ENCODE data around the gene KRTAP10-2. TPM values are rescaled to one million over a fixed set of nuclear protein-coding genes. Genes with fewer than 3 reads are reported as not detected.

The KRTAP10-2 gene
- polyA plus RNA-seq, 1 donor (not counting 4 experiments of a cell fraction or from before 2014, with no cell fraction given): not detected

DNA sequence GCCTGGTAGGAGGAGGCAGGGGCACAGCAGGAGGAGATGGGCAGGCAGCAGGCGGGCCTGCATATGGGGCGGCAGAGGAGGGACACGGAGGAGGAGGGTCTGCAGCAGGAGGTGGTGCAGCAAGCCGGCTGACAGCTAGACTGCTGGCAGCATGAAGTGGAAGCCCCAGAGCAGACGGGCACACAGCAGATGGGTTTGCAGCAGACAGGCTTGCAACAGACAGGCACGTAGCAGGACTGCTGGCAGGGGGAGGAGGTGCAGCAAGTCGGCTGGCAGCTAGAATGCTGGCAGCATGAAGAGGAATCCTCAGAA is 28.5 kb upstream of the KRTAP10-2 start:
- H3K9me3 ChIP-seq (ENCODE audit: control insufficient read depth, low read depth, low read length): peaks cover 11% of the 10 kb centered on the region
- TF ChIP-seq CTCF (optimal IDR thresholded peaks at IDR 0.05 in 1 of 3, IDR thresholded peaks at IDR 0.05 in 1 of 3, conservative IDR thresholded peaks at IDR 0.05 in 1 of 3; ENCODE audit: extremely low read depth in 1 of 3, insufficient read depth in 2 of 3, low read length in 3 of 3): no peak
- TF ChIP-seq EZH2 (IDR thresholded peaks at IDR 0.05; ENCODE audit: low read length): no peak
- no peaks in the 10 kb centered on the region for H4K20me1 ChIP-seq (ENCODE audit: control insufficient read depth, extremely low read depth, insufficient read depth, low read length)
- no peak for FAIRE-seq
- no peaks in the 10 kb centered on the region for H3K4me1 ChIP-seq (ENCODE audit: control insufficient read depth, extremely low read depth, insufficient read depth, low read length)
- no peaks in the 10 kb centered on the region for H3K27me3 ChIP-seq (ENCODE audit: control insufficient read depth, extremely low read depth, insufficient read depth, low read length)
- no peaks in the 10 kb centered on the region for H3K36me3 ChIP-seq (ENCODE audit: control insufficient read depth in 2 of 2, extremely low read depth in 1 of 2, insufficient read depth in 2 of 2, low read length in 2 of 2)
- no peaks in the 10 kb centered on the region for H3K9me1 ChIP-seq (ENCODE audit: control insufficient read depth, extremely low read depth, insufficient read depth, low read length)
- H3K9ac ChIP-seq (ENCODE audit: control insufficient read depth, extremely low read depth, insufficient read depth, low read length): no peak overlapping the region
- no peak overlapping the region for H3K4me2 ChIP-seq (ENCODE audit: control insufficient read depth, extremely low read depth, insufficient read depth, low read depth, low read length)
- no peak overlapping the region for H2AFZ ChIP-seq (ENCODE audit: control insufficient read depth, low read length)
- no peak overlapping the region for H3K27ac ChIP-seq (ENCODE audit: control insufficient read depth, insufficient read depth, low read length)
- no peaks in the 10 kb centered on the region for H3K79me2 ChIP-seq (ENCODE audit: control insufficient read depth, insufficient read depth, low read length)
- dilution Hi-C loops (cut with MboI; ENCODE audit: extremely low pct_ligation_motif_present, low sequenced_read_pairs): no loop called here
- H3K4me3 ChIP-seq (ENCODE audit: control insufficient read depth in 2 of 3, extremely low read depth in 1 of 3, insufficient read depth in 2 of 3, low read depth in 1 of 3, low read length in 3 of 3): no peak overlapping the region
- DNase-seq (ENCODE audit: low read depth, low spot score): no peak

- Histone ChIP-seq H3K9me1 (ENCODE audit: control insufficient read depth, extremely low read depth, insufficient read depth, low read length) (no peaks in the 10 kb centered on the region), H3K27me3 (ENCODE audit: control insufficient read depth, extremely low read depth, insufficient read depth, low read length) (no peaks in the 10 kb centered on the region), H3K4me1 (ENCODE audit: control insufficient read depth, extremely low read depth, insufficient read depth, low read length) (no peaks in the 10 kb centered on the region), H3K4me2 (ENCODE audit: control insufficient read depth, extremely low read depth, insufficient read depth, low read depth, low read length) (no peak overlapping the region), H2AFZ (ENCODE audit: control insufficient read depth, low read length) (no peak overlapping the region), H3K27ac (ENCODE audit: control insufficient read depth, insufficient read depth, low read length) (no peak overlapping the region), H4K20me1 (ENCODE audit: control insufficient read depth, extremely low read depth, insufficient read depth, low read length) (no peaks in the 10 kb centered on the region), H3K79me2 (ENCODE audit: control insufficient read depth, insufficient read depth, low read length) (no peaks in the 10 kb centered on the region), H3K9me3 (ENCODE audit: control insufficient read depth, low read depth, low read length) (peaks cover 11% of the 10 kb centered on the region), H3K9ac (ENCODE audit: control insufficient read depth, extremely low read depth, insufficient read depth, low read length) (no peak overlapping the region), H3K4me3 (ENCODE audit: control insufficient read depth in 2 of 3, extremely low read depth in 1 of 3, insufficient read depth in 2 of 3, low read depth in 1 of 3, low read length in 3 of 3) (no peak overlapping the region), H3K36me3 (ENCODE audit: control insufficient read depth in 2 of 2, extremely low read depth in 1 of 2, insufficient read depth in 2 of 2, low read length in 2 of 2) (no peaks in the 10 kb centered on the region)
- TF ChIP-seq EZH2 (IDR thresholded peaks at IDR 0.05; ENCODE audit: low read length) (no peak), CTCF (optimal IDR thresholded peaks at IDR 0.05 in 1 of 3, IDR thresholded peaks at IDR 0.05 in 1 of 3, conservative IDR thresholded peaks at IDR 0.05 in 1 of 3; ENCODE audit: extremely low read depth in 1 of 3, insufficient read depth in 2 of 3, low read length in 3 of 3) (no peak)
- DNase-seq (ENCODE audit: low read depth, low spot score) (no peak), FAIRE-seq (no peak)
- dilution Hi-C loops (cut with MboI; ENCODE audit: extremely low pct_ligation_motif_present, low sequenced_read_pairs): no loop called here
Measured at GRCh38 chr21:44579056-44579832, 27.9 kb upstream of the KRTAP10-2 start.
